ENCODE results near the gene MGA.

Gene MGA

GRCh38 chr15:41772720-41773331, 112.6 kb downstream of the MGA start:
- Histone ChIP-seq H3K4me1 (ENCODE audit: control insufficient read depth, insufficient read depth, low read length) (peaks cover 27% of the 10 kb centered on the region), H3K27me3 (ENCODE audit: control insufficient read depth, insufficient read depth, low read length) (no peaks in the 10 kb centered on the region), H3K9me3 (ENCODE audit: control insufficient read depth, insufficient read depth, low read length) (no peaks in the 10 kb centered on the region), H3K9ac (ENCODE audit: low read depth, low read length) (no peak overlapping the region), H3K27ac (ENCODE audit: low read depth, low read length) (peak overlapping the region; percentile 96), H3K36me3 (ENCODE audit: control insufficient read depth, insufficient read depth, low read length) (peaks cover 8% of the 10 kb centered on the region), H3K4me3 (ENCODE audit: low read depth, low read length) (peak overlapping the region; percentile 60)

GRCh38 chr15:41773332-41773728, 113.1 kb downstream of the MGA start:
- Histone ChIP-seq H3K36me3 (ENCODE audit: control insufficient read depth, insufficient read depth, low read length) (peaks cover 3% of the 10 kb centered on the region; the same call in 1 of the 2 replicates), H3K27ac (ENCODE audit: low read depth, low read length) (peak overlapping the region; percentile 96), H3K4me3 (ENCODE audit: low read depth, low read length) (peak overlapping the region; percentile 60), H3K4me1 (ENCODE audit: control insufficient read depth, insufficient read depth, low read length) (peaks cover 30% of the 10 kb centered on the region), H3K9me3 (ENCODE audit: control insufficient read depth, insufficient read depth, low read length) (no peaks in the 10 kb centered on the region), H3K27me3 (ENCODE audit: control insufficient read depth, insufficient read depth, low read length) (no peaks in the 10 kb centered on the region), H3K9ac (ENCODE audit: low read depth, low read length) (peak overlapping the region; percentile 70)

GRCh38 chr15:41773729-41774061, 113.5 kb downstream of the MGA start:
- peak overlapping the region; percentile 96 for H3K27ac ChIP-seq (ENCODE audit: low read depth, low read length)
- peaks cover 33% of the 10 kb centered on the region for H3K4me1 ChIP-seq (ENCODE audit: control insufficient read depth, insufficient read depth, low read length)
- peak overlapping the region; percentile 70 for H3K9ac ChIP-seq (ENCODE audit: low read depth, low read length)
- H3K36me3 ChIP-seq (ENCODE audit: control insufficient read depth, insufficient read depth, low read length), result no peaks in the 10 kb centered on the region
- H3K27me3 ChIP-seq (ENCODE audit: control insufficient read depth, insufficient read depth, low read length), result no peaks in the 10 kb centered on the region
- no peaks in the 10 kb centered on the region for H3K9me3 ChIP-seq (ENCODE audit: control insufficient read depth, insufficient read depth, low read length)
- H3K4me3 ChIP-seq (ENCODE audit: low read depth, low read length), result peak overlapping the region; percentile 60

GRCh38 chr15:41774062-41774881, 114.1 kb downstream of the MGA start, which contains the start of gene MAPKBP1:
MAPKBP1 (plus strand) TSS chr15:41774484; CDS start chr15:41775276, 792 bp downstream.
- Histone ChIP-seq H3K27ac (ENCODE audit: low read depth, low read length) (peak within 1 kb of the TSS; percentile 96), H3K4me3 (ENCODE audit: low read depth, low read length) (peak within 1 kb of the TSS; percentile 71), H3K36me3 (ENCODE audit: control insufficient read depth, insufficient read depth, low read length) (no peaks in the 10 kb centered on the region), H3K9ac (ENCODE audit: low read depth, low read length) (peak within 1 kb of the TSS; percentile 70), H3K9me3 (ENCODE audit: control insufficient read depth, insufficient read depth, low read length) (no peaks in the 10 kb centered on the region), H3K27me3 (ENCODE audit: control insufficient read depth, insufficient read depth, low read length) (no peaks in the 10 kb centered on the region), H3K4me1 (ENCODE audit: control insufficient read depth, insufficient read depth, low read length) (peaks cover 33% of the 10 kb centered on the region)

GRCh38 chr15:41774882-41775417, 114.7 kb downstream of the MGA start:
- peak overlapping the region; percentile 31 for H3K9ac ChIP-seq (ENCODE audit: low read depth, low read length)
- peak overlapping the region; percentile 96 for H3K27ac ChIP-seq (ENCODE audit: low read depth, low read length)
- H3K4me1 ChIP-seq (ENCODE audit: control insufficient read depth, insufficient read depth, low read length), result peaks cover 36% of the 10 kb centered on the region
- no peaks in the 10 kb centered on the region for H3K9me3 ChIP-seq (ENCODE audit: control insufficient read depth, insufficient read depth, low read length)
- no peaks in the 10 kb centered on the region for H3K36me3 ChIP-seq (ENCODE audit: control insufficient read depth, insufficient read depth, low read length)
- H3K27me3 ChIP-seq (ENCODE audit: control insufficient read depth, insufficient read depth, low read length), result no peaks in the 10 kb centered on the region
- H3K4me3 ChIP-seq (ENCODE audit: low read depth, low read length), result peak overlapping the region; percentile 71

- peaks cover 43% of the 10 kb centered on the region for H3K4me1 ChIP-seq (ENCODE audit: control insufficient read depth, insufficient read depth, low read length)
- H3K27ac ChIP-seq (ENCODE audit: low read depth, low read length), result peak overlapping the region; percentile 96
These were observed 115.4 kb downstream of the MGA start for GRCh38 chr15:41775651-41776050.

GRCh38 chr15:41777421-41777973, 117.3 kb downstream of the MGA start:
- H3K9ac ChIP-seq (ENCODE audit: low read depth, low read length), result no peak overlapping the region
- H3K4me1 ChIP-seq (ENCODE audit: control insufficient read depth, insufficient read depth, low read length), result peaks cover 48% of the 10 kb centered on the region
- H3K27ac ChIP-seq (ENCODE audit: low read depth, low read length), result no peak overlapping the region
- no peaks in the 10 kb centered on the region for H3K9me3 ChIP-seq (ENCODE audit: control insufficient read depth, insufficient read depth, low read length)
- no peak overlapping the region for H3K4me3 ChIP-seq (ENCODE audit: low read depth, low read length)
- H3K27me3 ChIP-seq (ENCODE audit: control insufficient read depth, insufficient read depth, low read length), result no peaks in the 10 kb centered on the region
- H3K36me3 ChIP-seq (ENCODE audit: control insufficient read depth, insufficient read depth, low read length), result no peaks in the 10 kb centered on the region

More at GRCh38 chr15:41775651-41776050, 115.4 kb downstream of the MGA start:
- Histone ChIP-seq H3K36me3 (ENCODE audit: control insufficient read depth, insufficient read depth, low read length) (no peaks in the 10 kb centered on the region), H3K27me3 (ENCODE audit: control insufficient read depth, insufficient read depth, low read length) (no peaks in the 10 kb centered on the region), H3K9ac (ENCODE audit: low read depth, low read length) (no peak overlapping the region), H3K4me3 (ENCODE audit: low read depth, low read length) (peak overlapping the region; percentile 71), H3K9me3 (ENCODE audit: control insufficient read depth, insufficient read depth, low read length) (no peaks in the 10 kb centered on the region)

GRCh38 chr15:41778521-41778920, 118.3 kb downstream of the MGA start:
- peaks cover 51% of the 10 kb centered on the region for H3K4me1 ChIP-seq (ENCODE audit: control insufficient read depth, insufficient read depth, low read length)
- no peaks in the 10 kb centered on the region for H3K9me3 ChIP-seq (ENCODE audit: control insufficient read depth, insufficient read depth, low read length)
- H3K27me3 ChIP-seq (ENCODE audit: control insufficient read depth, insufficient read depth, low read length), result no peaks in the 10 kb centered on the region
- H3K27ac ChIP-seq (ENCODE audit: low read depth, low read length), result peak overlapping the region; percentile 1
- H3K4me3 ChIP-seq (ENCODE audit: low read depth, low read length), result no peak overlapping the region
- no peak overlapping the region for H3K9ac ChIP-seq (ENCODE audit: low read depth, low read length)
- H3K36me3 ChIP-seq (ENCODE audit: control insufficient read depth, insufficient read depth, low read length), result no peaks in the 10 kb centered on the region

- no peaks in the 10 kb centered on the region for H3K9me3 ChIP-seq (ENCODE audit: control insufficient read depth, insufficient read depth, low read length)
- no peaks in the 10 kb centered on the region for H3K27me3 ChIP-seq (ENCODE audit: control insufficient read depth, insufficient read depth, low read length)
- no peaks in the 10 kb centered on the region for H3K36me3 ChIP-seq (ENCODE audit: control insufficient read depth, insufficient read depth, low read length)
- peak overlapping the region; percentile 26 for H3K27ac ChIP-seq (ENCODE audit: low read depth, low read length)
- peaks cover 48% of the 10 kb centered on the region for H3K4me1 ChIP-seq (ENCODE audit: control insufficient read depth, insufficient read depth, low read length)
- H3K9ac ChIP-seq (ENCODE audit: low read depth, low read length), result no peak overlapping the region
- no peak overlapping the region for H3K4me3 ChIP-seq (ENCODE audit: low read depth, low read length)
These were observed 119.5 kb downstream of the MGA start for GRCh38 chr15:41779662-41780157.

GRCh38 chr15:41780266-41780665, 120.1 kb downstream of the MGA start:
- H3K9ac ChIP-seq (ENCODE audit: low read depth, low read length), result no peak overlapping the region; the same call in 1 of the 2 replicates
- no peaks in the 10 kb centered on the region for H3K27me3 ChIP-seq (ENCODE audit: control insufficient read depth, insufficient read depth, low read length)
- peaks cover 45% of the 10 kb centered on the region for H3K4me1 ChIP-seq (ENCODE audit: control insufficient read depth, insufficient read depth, low read length)
- H3K36me3 ChIP-seq (ENCODE audit: control insufficient read depth, insufficient read depth, low read length), result no peaks in the 10 kb centered on the region
- H3K4me3 ChIP-seq (ENCODE audit: low read depth, low read length), result no peak overlapping the region
- peak overlapping the region; percentile 26 for H3K27ac ChIP-seq (ENCODE audit: low read depth, low read length)
- H3K9me3 ChIP-seq (ENCODE audit: control insufficient read depth, insufficient read depth, low read length), result no peaks in the 10 kb centered on the region
